ENCODE data around the gene WIPF1. TPM values are rescaled to one million over a fixed set of nuclear protein-coding genes. Genes with fewer than 3 reads are reported as not detected.

Gene WIPF1
- total RNA-seq, 2 experiments from 2014 or later = 357 to 390 TPM

DNA sequence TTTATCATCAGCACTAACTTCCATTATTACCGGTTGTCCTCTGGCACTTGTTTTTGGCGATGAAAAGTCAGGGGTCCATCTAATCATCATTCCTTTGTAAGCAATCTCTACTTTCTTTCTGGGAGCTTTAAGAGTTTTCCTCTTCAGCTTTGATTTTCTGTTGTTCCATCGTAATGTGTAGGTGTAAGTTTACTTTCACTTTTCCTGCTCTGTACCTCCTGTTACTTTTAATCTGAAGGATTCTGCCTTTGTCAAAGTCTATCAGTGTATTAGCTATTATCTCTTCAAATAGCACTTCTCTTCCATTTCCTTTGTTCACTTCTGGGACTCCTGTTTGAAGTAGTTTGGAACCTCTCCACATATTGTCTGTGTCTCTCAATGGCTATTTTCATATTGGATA, 85.3 kb downstream of the WIPF1 start:
- H3K4me1 Mint-ChIP-seq (ENCODE audit: low read depth) = peaks cover 19% of the 10 kb centered on the region
- no peak for DNase-seq
- no peak overlapping the region for H3K27ac Mint-ChIP-seq
- no peak for ATAC-seq
- peaks cover 37% of the 10 kb centered on the region for H3K9me3 Mint-ChIP-seq (ENCODE audit: insufficient read depth)
- ChIA-PET POLR2A (no interaction called here), CTCF (interaction anchor here (1.5 to 1.6 kb wide), 2 partner anchors 9 to 35 kb away, joined by 4 to 6 read pairs; no protein-coding TSS in a partner anchor)
- H3K36me3 Mint-ChIP-seq (ENCODE audit: low read depth) = peaks cover 32% of the 10 kb centered on the region
- no peaks in the 10 kb centered on the region for H3K27me3 Mint-ChIP-seq (ENCODE audit: low read depth)
- H3K4me3 Mint-ChIP-seq = no peak overlapping the region

DNA sequence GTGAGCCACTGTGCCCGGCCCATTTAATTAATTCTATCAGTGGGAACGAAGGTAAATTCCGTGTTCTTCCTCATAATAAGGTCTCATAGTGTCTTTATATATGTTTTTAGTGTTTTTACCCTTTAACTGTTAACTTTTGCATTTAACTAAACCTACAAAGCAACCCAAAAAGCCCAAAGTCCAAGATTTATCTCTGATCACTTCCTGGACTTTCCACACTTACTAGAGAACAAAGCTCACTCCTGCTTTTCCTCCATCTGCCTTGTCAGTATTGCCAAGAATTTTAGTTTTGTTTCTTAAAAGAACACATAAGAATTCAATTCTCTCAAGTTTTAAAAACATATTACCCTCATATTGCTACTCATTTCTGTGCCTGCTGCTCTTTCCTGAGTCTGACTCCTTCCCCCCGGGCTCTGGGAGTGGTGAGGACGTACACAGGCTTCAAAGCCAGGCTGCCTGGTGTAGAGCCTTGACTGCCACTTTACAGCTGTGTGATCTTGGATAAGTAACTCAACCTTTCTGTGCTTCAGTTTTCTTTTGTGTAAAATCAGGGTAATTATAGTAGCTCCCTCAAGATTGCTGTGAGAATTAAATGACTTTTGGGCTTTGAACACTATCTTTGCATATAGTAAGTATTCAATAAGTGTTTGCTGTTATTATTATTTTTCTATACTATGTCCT, 85.9 kb downstream of the WIPF1 start:
- ChIA-PET CTCF (interaction anchor here (1.0 to 1.6 kb wide), 3 partner anchors 9 to 35 kb away, joined by 4 to 6 read pairs (median 4); no protein-coding TSS in a partner anchor), POLR2A (no interaction called here)
- ATAC-seq = no peak
- Mint-ChIP-seq H3K27ac (no peak overlapping the region), H3K27me3 (ENCODE audit: low read depth) (no peaks in the 10 kb centered on the region), H3K9me3 (ENCODE audit: insufficient read depth) (peaks cover 38% of the 10 kb centered on the region), H3K4me1 (ENCODE audit: low read depth) (peaks cover 14% of the 10 kb centered on the region), H3K4me3 (no peak overlapping the region), H3K36me3 (ENCODE audit: low read depth) (peaks cover 36% of the 10 kb centered on the region)
- no peak for DNase-seq

DNA sequence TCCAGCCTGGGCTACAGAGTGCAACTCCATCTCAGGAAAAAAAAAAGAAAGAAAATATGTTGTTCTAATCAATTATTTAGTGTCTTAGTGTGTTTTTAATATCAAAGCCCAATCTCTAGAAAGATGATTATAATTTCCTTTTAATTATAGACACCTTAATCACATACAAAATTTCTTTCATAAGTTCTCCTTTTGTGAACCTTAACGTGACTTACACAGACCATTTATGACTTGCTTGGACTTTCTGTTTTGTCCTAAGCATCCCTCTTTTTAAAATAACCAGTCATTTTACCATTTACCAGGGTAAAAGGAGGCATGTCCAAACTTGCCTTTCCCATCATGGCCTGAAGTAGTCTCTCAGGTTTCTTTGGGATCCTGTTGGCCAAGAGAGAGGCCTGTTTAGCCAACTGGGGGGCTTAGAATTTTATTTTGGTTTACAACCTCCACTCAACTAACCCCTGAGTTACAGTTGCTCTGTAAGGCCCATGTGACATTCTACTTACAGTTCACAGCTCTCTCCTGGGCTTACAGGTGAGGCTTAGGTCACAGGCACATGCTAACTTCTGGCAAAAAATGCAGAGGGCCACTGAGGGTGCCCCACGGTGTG, 86.9 kb downstream of the WIPF1 start:
- ChIA-PET POLR2A (no interaction called here), CTCF (no interaction called here)
- Mint-ChIP-seq H3K9me3 (ENCODE audit: insufficient read depth) (peaks cover 42% of the 10 kb centered on the region), H3K36me3 (ENCODE audit: low read depth) (peaks cover 34% of the 10 kb centered on the region), H3K27me3 (ENCODE audit: low read depth) (no peaks in the 10 kb centered on the region), H3K4me3 (no peak overlapping the region), H3K4me1 (ENCODE audit: low read depth) (peaks cover 8% of the 10 kb centered on the region), H3K27ac (no peak overlapping the region)
- DNase-seq = no peak
- ATAC-seq = no peak

Other genes starting within 250 kb of the WIPF1 start
- 10 to 100 TPM; 14.7 to 18.6 TPM for gene SCRN3, start 202.1 kb downstream of the WIPF1 start, total RNA-seq
- gene GPR155, start 110.8 kb downstream of the WIPF1 start, total RNA-seq = 10 to 100 TPM; 17.3 to 19.8 TPM
- gene CHRNA1, start 166.7 kb upstream of the WIPF1 start, total RNA-seq = not detected

Measured in activated CD8-positive, alpha-beta T cell treated with anti-CD3 and anti-CD28 coated beads, Interleukin-2, amount 10 ng/mL, durations not matched to agents 7 days and 5 days (primary cell).